Middle frontal gyrus (tissue), 1 donor: Measurements from ENCODE around the gene TK2.
"Not testable (repeated sequence)": the region's sequence is repeated elsewhere in the genome, so short reads cannot be mapped to it uniquely, and the experiment has no call there.

ENCODE experiments used
- DNase-seq: peaks from one replicate; pipeline ENCODE4 v3.0.0-alpha.2; 2015; ENCODE audit warnings: low spot score; ENCODE audit errors: extremely low spot score

The TK2 gene

GRCh38 chr16:66520406-66521170, 29.3 kb downstream of the TK2 start:
- DNase-seq = no peak

GRCh38 chr16:66519482-66520373, 30.2 kb downstream of the TK2 start:
- no peak for DNase-seq

GRCh38 chr16:66517586-66518263, 32.2 kb downstream of the TK2 start:
- DNase-seq = no peak

- DNase-seq = peak; percentile 62
Measured at GRCh38 chr16:66516808-66517585, 32.9 kb downstream of the TK2 start.

- peak; percentile 17 for DNase-seq
Measured at GRCh38 chr16:66516509-66516807, 33.5 kb downstream of the TK2 start.

GRCh38 chr16:66515596-66516508, 34.1 kb downstream of the TK2 start:
- no peak for DNase-seq

GRCh38 chr16:66514980-66515595, 34.8 kb downstream of the TK2 start:
- DNase-seq = not testable (repeated sequence)

- DNase-seq = not testable (repeated sequence)
Measured at GRCh38 chr16:66514391-66514790, 35.5 kb downstream of the TK2 start.

GRCh38 chr16:66513111-66513723, 36.7 kb downstream of the TK2 start:
- no peak for DNase-seq

- DNase-seq = no peak
Measured at GRCh38 chr16:66512272-66513110, 37.4 kb downstream of the TK2 start.

GRCh38 chr16:66511602-66512271, 38.2 kb downstream of the TK2 start:
- no peak for DNase-seq

- no peak for DNase-seq
Measured at GRCh38 chr16:66510711-66511601, 39.0 kb downstream of the TK2 start.

GRCh38 chr16:66510298-66510697, 39.6 kb downstream of the TK2 start:
- DNase-seq = no peak

- no peak for DNase-seq
Measured at GRCh38 chr16:66509576-66509975, 40.3 kb downstream of the TK2 start.

- no peak for DNase-seq
Measured at GRCh38 chr16:66508914-66509496, 40.9 kb downstream of the TK2 start.

- no peak for DNase-seq
Measured at GRCh38 chr16:66508248-66508913, 41.5 kb downstream of the TK2 start.
